Endodermal cell (in vitro differentiated cells): ENCODE results near the gene DMPK. TPM values are rescaled to one million over a fixed set of nuclear protein-coding genes. Genes with fewer than 3 reads are reported as not detected.
A peak's percentile ranks its signal among the peaks of the same experiment; 100 is the strongest.

Experiments used
- DNase-seq: peaks from one replicate; pipeline ENCODE4 v3.0.0-alpha.2; 2017
- H3K27ac ChIP-seq: 2 replicates; pipeline ENCODE4 v1.5.1; 2013; ENCODE audit warnings: mild to moderate bottlenecking, low read depth, low read length, moderate library complexity
- H3K27me3 ChIP-seq: 2 replicates; pipeline ENCODE4 v1.6.1; 2013; ENCODE audit warnings: mild to moderate bottlenecking, low read length, moderate library complexity; ENCODE audit not compliant: insufficient read depth, control insufficient read depth, poor library complexity, severe bottlenecking
- H3K36me3 ChIP-seq: 2 replicates; pipeline ENCODE4 v1.7.0; 2013; ENCODE audit warnings: mild to moderate bottlenecking, low read length, moderate library complexity; ENCODE audit not compliant: control insufficient read depth, insufficient read depth
- H3K4me1 ChIP-seq: one replicate; pipeline ENCODE4 v1.7.0; 2013; ENCODE audit warnings: low read length; ENCODE audit not compliant: control insufficient read depth, insufficient read depth
- H3K4me3 ChIP-seq: 2 replicates; pipeline ENCODE4 v1.5.1; 2013; ENCODE audit warnings: mild to moderate bottlenecking, low read length, moderate library complexity
- H3K9ac ChIP-seq: 2 replicates; pipeline ENCODE4 v1.6.1; 2013; ENCODE audit warnings: mild to moderate bottlenecking, low read length, moderate library complexity; ENCODE audit not compliant: poor library complexity, severe bottlenecking; ENCODE audit errors: extremely low read depth
- H3K9me3 ChIP-seq: 2 replicates; pipeline ENCODE4 v1.6.1; 2013; ENCODE audit warnings: mild to moderate bottlenecking, low read length, moderate library complexity; ENCODE audit not compliant: control insufficient read depth
- H3K27ac Mint-ChIP-seq: 2 replicates; pipeline ENCODE4 v1.8.0; 2020; ENCODE audit warnings: mixed read lengths
- H3K27me3 Mint-ChIP-seq: 2 replicates; pipeline ENCODE4 v1.8.0; 2021; ENCODE audit warnings: mild to moderate bottlenecking, mixed read lengths; ENCODE audit not compliant: insufficient read depth
- H3K36me3 Mint-ChIP-seq: 2 replicates; pipeline ENCODE4 v1.8.0; 2020; ENCODE audit warnings: low read depth, mixed read lengths
- H3K4me1 Mint-ChIP-seq: 2 replicates; pipeline ENCODE4 v1.8.0; 2020; ENCODE audit warnings: mixed read lengths
- H3K4me3 Mint-ChIP-seq: 2 replicates; pipeline ENCODE4 v1.8.0; 2020; ENCODE audit warnings: mild to moderate bottlenecking, moderate library complexity, mixed read lengths
- H3K9me3 Mint-ChIP-seq: 2 replicates; pipeline ENCODE4 v1.8.0; 2020; ENCODE audit warnings: mild to moderate bottlenecking, mixed read lengths
- WGBS, 2 experiments: methylation state at CpG; one replicate each; pipeline versions ENCODE4 v1.1.5 to v1.1.7; 2013; ENCODE audit warnings: missing lambda C conversion rate in 2 of 2, mixed read lengths in 1 of 2; ENCODE audit not compliant: insufficient coverage in 1 of 2, insufficient read length in 1 of 2; 5-methylcytosine and 5-hydroxymethylcytosine counted together
- total RNA-seq, 2 donors: library from RNA; stranded (reverse); fragmentation: NEBNext Ultra II Directional in 1 of 2; extraction: Animal tissue kit (Norgen Biotek cat#: 25700) in 1 of 2; gene quantifications; 2 replicates in 1 of 2; 3 replicates in 1 of 2; pipeline ENCODE4 v1.2.1, GENCODE V29; 2021
- TF ChIP-seq, protein P1 (sequence below): fragments of 200-600 bp; sonication (generic); conservative IDR thresholded peaks from 2 replicates; pipeline ENCODE4 v1.5.0; 2021; ENCODE audit warnings: antibody characterized with exemption, mild to moderate bottlenecking

DMPK gene
- total RNA-seq, 2 donors from 2014 or later: 58.8 to 75.9 TPM

DNA sequence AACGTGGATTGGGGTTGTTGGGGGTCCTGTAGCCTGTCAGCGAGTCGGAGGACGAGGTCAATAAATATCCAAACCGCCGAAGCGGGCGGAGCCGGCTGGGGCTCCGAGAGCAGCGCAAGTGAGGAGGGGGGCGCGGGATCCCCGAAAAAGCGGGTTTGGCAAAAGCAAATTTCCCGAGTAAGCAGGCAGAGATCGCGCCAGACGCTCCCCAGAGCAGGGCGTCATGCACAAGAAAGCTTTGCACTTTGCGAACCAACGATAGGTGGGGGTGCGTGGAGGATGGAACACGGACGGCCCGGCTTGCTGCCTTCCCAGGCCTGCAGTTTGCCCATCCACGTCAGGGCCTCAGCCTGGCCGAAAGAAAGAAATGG is 12.5 kb downstream of the DMPK start:
- peaks cover 20% of the 10 kb centered on the region for H3K36me3 Mint-ChIP-seq
- TF ChIP-seq, protein P1, sequence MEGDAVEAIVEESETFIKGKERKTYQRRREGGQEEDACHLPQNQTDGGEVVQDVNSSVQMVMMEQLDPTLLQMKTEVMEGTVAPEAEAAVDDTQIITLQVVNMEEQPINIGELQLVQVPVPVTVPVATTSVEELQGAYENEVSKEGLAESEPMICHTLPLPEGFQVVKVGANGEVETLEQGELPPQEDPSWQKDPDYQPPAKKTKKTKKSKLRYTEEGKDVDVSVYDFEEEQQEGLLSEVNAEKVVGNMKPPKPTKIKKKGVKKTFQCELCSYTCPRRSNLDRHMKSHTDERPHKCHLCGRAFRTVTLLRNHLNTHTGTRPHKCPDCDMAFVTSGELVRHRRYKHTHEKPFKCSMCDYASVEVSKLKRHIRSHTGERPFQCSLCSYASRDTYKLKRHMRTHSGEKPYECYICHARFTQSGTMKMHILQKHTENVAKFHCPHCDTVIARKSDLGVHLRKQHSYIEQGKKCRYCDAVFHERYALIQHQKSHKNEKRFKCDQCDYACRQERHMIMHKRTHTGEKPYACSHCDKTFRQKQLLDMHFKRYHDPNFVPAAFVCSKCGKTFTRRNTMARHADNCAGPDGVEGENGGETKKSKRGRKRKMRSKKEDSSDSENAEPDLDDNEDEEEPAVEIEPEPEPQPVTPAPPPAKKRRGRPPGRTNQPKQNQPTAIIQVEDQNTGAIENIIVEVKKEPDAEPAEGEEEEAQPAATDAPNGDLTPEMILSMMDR: no peak
- Histone ChIP-seq H3K4me3 (peak overlapping the region; percentile 83), H3K9me3 (no peaks in the 10 kb centered on the region), H3K36me3 (peaks cover 4% of the 10 kb centered on the region), H3K27me3 (no peaks in the 10 kb centered on the region), H3K9ac (peak overlapping the region; percentile 76), H3K4me1 (peaks cover 8% of the 10 kb centered on the region), H3K27ac (peak overlapping the region; percentile 96)
- 1 to 3% methylated on average over 21 to 28 of the region's 28 CpGs for WGBS, 2 experiments
- peak overlapping the region; percentile 98 for H3K27ac Mint-ChIP-seq
- no peaks in the 10 kb centered on the region for H3K9me3 Mint-ChIP-seq
- H3K4me3 Mint-ChIP-seq: peak overlapping the region; percentile 95
- H3K4me1 Mint-ChIP-seq: peaks cover 14% of the 10 kb centered on the region
- no peak for DNase-seq
- H3K27me3 Mint-ChIP-seq: no peaks in the 10 kb centered on the region

DNA sequence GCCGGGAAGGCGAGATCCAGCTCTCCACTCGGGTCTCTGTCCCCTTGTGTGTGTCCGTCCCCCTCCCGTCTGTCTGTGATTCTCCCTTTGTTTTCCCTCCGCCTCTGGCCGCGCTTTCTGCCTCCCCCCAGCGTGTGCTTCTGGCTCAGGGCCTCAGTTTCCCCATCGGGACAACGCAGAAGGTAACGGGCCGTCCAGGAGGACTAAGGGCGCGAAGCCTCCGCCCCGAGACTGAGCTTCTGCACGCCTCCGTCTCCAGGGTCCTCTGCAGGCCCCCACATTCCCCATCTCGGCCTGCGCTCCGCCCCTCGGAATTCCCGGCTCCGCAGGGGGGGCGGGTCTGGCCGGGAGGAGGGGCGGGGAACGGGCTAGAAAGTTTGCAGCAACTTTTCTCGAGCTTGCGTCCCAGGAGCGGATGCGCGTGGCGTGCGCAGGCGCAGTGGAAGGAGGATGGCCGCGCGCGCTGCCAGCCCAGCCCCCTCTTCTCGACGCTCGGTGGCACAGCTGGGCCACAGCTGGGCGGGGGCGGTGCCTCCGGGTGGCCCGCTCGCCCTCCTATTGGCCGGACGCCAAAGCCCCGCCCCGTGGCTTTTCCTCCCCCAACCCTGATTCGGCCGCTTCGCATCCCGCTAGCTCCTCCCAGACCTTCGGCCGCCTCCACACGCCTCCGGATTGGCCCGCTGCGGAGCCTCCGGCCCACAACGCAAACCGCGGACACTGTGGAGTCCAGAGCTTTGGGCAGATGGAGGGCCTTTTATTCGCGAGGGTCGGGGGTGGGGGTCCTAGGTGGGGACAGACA is 13.1 kb downstream of the DMPK start, which contains the start of gene SIX5:
TSS of gene SIX5 (minus strand) at position 269 of the 799 bp plus-strand sequence. CDS start 408 bp downstream, outside the sequence.
- TF ChIP-seq, protein P1: no peak
- DNase-seq: peak; percentile 99
- peak within 1 kb of the TSS; percentile 95 for H3K4me3 Mint-ChIP-seq

DNA sequence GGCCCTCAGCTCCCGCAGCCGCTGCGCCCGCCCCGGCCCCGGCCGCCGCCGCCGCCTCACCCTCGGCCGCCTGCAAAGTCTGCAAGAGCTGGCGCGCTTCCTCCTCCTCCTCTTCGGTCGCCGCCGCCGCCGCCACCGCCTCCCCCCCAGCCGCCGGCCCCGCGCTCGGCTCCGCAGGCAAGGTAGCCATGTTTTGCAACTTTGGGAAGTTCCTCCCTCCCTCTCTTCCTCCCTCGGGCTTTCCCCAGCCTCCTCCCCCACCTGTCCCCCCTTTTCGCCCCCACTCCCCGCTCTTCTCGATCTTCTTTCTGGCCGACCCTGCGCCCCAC is 13.7 kb downstream of the DMPK start:
- H3K27me3 Mint-ChIP-seq: no peaks in the 10 kb centered on the region
- H3K27ac Mint-ChIP-seq: peak overlapping the region; percentile 100
- peak overlapping the region; percentile 90 for H3K4me3 ChIP-seq
- H3K4me3 Mint-ChIP-seq: peak overlapping the region; percentile 95
- peak overlapping the region; percentile 97 for H3K9ac ChIP-seq
- peaks cover 13% of the 10 kb centered on the region for H3K4me1 ChIP-seq
- 0% methylated on average over 13 to 33 of the region's 33 CpGs for WGBS, 2 experiments
- no peaks in the 10 kb centered on the region for H3K27me3 ChIP-seq
- DNase-seq: peak; percentile 81
- no peaks in the 10 kb centered on the region for H3K9me3 ChIP-seq
- H3K36me3 Mint-ChIP-seq: peaks cover 15% of the 10 kb centered on the region
- peaks cover 4% of the 10 kb centered on the region for H3K36me3 ChIP-seq
- peaks cover 18% of the 10 kb centered on the region for H3K4me1 Mint-ChIP-seq
- TF ChIP-seq, protein P1: no peak
- H3K9me3 Mint-ChIP-seq: no peaks in the 10 kb centered on the region
- H3K27ac ChIP-seq: peak overlapping the region; percentile 97

More for the DNA sequence above, 13.1 kb downstream of the DMPK start, which contains the start of gene SIX5:
- H3K9me3 ChIP-seq: no peaks in the 10 kb centered on the region
- peak within 1 kb of the TSS; percentile 90 for H3K4me3 ChIP-seq
- H3K4me1 ChIP-seq: peaks cover 13% of the 10 kb centered on the region
- H3K27me3 Mint-ChIP-seq: no peaks in the 10 kb centered on the region
- H3K27me3 ChIP-seq: no peaks in the 10 kb centered on the region
- H3K27ac Mint-ChIP-seq: peak within 1 kb of the TSS; percentile 100
- H3K9me3 Mint-ChIP-seq: no peaks in the 10 kb centered on the region
- peak within 1 kb of the TSS; percentile 97 for H3K27ac ChIP-seq
- peaks cover 4% of the 10 kb centered on the region for H3K36me3 ChIP-seq
- WGBS, 2 experiments: 0% methylated on average over 16 to 70 of the region's 70 CpGs
- peaks cover 16% of the 10 kb centered on the region for H3K36me3 Mint-ChIP-seq
- peaks cover 18% of the 10 kb centered on the region for H3K4me1 Mint-ChIP-seq
- peak within 1 kb of the TSS; percentile 97 for H3K9ac ChIP-seq
